Nephron (organoid): ENCODE results near the gene KIF25.

ENCODE experiments used
- H3K27ac Mint-ChIP-seq, 3 experiments: 2 replicates each; pipeline ENCODE4 v1.8.0; 2020; ENCODE audit warnings: mixed read lengths in 3 of 3, mild to moderate bottlenecking in 2 of 3, moderate library complexity in 1 of 3
- H3K27me3 Mint-ChIP-seq: 2 replicates; pipeline ENCODE4 v1.8.0; 2021; ENCODE audit warnings: low read depth, mild to moderate bottlenecking, moderate library complexity, mixed read lengths
- H3K36me3 Mint-ChIP-seq: 2 replicates; pipeline ENCODE4 v1.8.0; 2020; ENCODE audit warnings: low read depth, mixed read lengths
- H3K4me1 Mint-ChIP-seq: 2 replicates; pipeline ENCODE4 v1.8.0; 2020; ENCODE audit warnings: mixed read lengths
- H3K4me3 Mint-ChIP-seq, 3 experiments: 2 replicates each; pipeline ENCODE4 v1.8.0; 2020; ENCODE audit warnings: mild to moderate bottlenecking in 3 of 3, mixed read lengths in 3 of 3, moderate library complexity in 2 of 3
- H3K9me3 Mint-ChIP-seq: 2 replicates; pipeline ENCODE4 v1.8.0; 2020; ENCODE audit warnings: mixed read lengths
- CTCF ChIP-seq, 3 experiments: fragments of 200-600 bp; sonication (generic); IDR thresholded peaks; one replicate each; pipeline ENCODE4 v1.5.0; 2021; ENCODE audit warnings: antibody characterized with exemption in 3 of 3; ENCODE audit not compliant: unreplicated experiment in 3 of 3

Gene KIF25

GRCh38 chr6:168045141-168045691 lies 47.7 kb downstream of the KIF25 start:
- peaks cover 7% of the 10 kb centered on the region for H3K27me3 Mint-ChIP-seq
- H3K4me3 Mint-ChIP-seq, result no peak overlapping the region
- peaks cover 18% of the 10 kb centered on the region for H3K9me3 Mint-ChIP-seq
- peaks cover 26% of the 10 kb centered on the region for H3K4me1 Mint-ChIP-seq
- H3K27ac Mint-ChIP-seq, result no peak overlapping the region
- no peak for TF ChIP-seq CTCF (IDR thresholded peaks at IDR 0.05; ENCODE audit: unreplicated experiment in 3 of 3)
- H3K36me3 Mint-ChIP-seq, result no peaks in the 10 kb centered on the region

GRCh38 chr6:168045706-168046620 lies 48.5 kb downstream of the KIF25 start:
- H3K27me3 Mint-ChIP-seq, result peaks cover 7% of the 10 kb centered on the region
- peak overlapping the region in 1 of 3 experiments; percentile 57 for H3K27ac Mint-ChIP-seq
- no peak overlapping the region for H3K4me3 Mint-ChIP-seq

GRCh38 chr6:168046696-168047095 lies 49.2 kb downstream of the KIF25 start:
- Mint-ChIP-seq H3K36me3 (no peaks in the 10 kb centered on the region), H3K9me3 (peaks cover 6% of the 10 kb centered on the region), H3K27ac (no peak overlapping the region), H3K4me1 (peaks cover 26% of the 10 kb centered on the region), H3K4me3 (no peak overlapping the region), H3K27me3 (peaks cover 12% of the 10 kb centered on the region)
- TF ChIP-seq CTCF (IDR thresholded peaks at IDR 0.05; ENCODE audit: unreplicated experiment in 3 of 3), result no peak

More at GRCh38 chr6:168045706-168046620, 48.5 kb downstream of the KIF25 start:
- peaks cover 13% of the 10 kb centered on the region for H3K9me3 Mint-ChIP-seq
- no peaks in the 10 kb centered on the region for H3K36me3 Mint-ChIP-seq
- peaks cover 26% of the 10 kb centered on the region for H3K4me1 Mint-ChIP-seq
- TF ChIP-seq CTCF (IDR thresholded peaks at IDR 0.05; ENCODE audit: unreplicated experiment in 3 of 3), result no peak

DNA sequence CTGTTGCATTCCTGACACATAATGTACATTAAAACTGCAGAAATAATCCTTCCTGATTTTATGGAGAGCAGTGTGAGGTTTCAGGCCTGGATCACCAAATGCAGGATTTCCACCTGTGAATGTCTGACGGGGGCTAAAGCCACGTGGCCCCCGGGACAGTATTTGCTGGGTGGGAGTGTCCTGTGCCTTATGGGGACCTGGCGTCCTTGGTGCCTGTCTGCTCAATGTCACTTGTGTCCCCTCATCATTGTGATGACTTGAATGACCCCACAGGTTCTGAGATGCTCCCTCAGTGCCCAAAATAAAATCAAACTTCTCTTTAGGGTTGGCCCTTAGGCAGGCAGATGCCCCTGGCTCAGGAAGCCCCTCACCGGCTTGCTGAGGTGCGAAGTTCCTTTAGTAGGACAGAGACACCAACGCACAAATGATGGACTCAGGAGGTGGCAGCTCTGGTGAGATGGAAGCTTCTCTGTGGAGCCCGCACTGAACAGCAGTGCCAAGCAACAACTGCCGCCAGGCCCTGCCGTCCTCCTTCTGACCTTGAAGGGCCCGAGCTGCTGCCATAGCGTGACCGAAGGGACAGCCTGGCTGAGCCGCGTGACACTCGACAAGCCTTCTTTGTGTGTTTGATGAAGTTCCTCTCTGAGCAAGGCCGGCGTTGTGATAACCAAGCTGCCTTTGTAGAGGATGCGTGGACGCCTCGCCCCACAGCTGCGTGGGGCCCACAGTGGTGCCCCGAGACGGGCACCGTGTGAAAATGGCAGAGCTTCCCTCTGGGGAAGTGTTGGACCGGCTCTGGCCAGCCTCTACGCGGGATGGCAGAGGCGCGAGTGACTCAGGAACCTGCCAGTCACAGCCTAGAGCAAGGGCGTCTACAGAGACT lies 50.6 kb downstream of the KIF25 start:
- no peaks in the 10 kb centered on the region for H3K9me3 Mint-ChIP-seq
- no peak overlapping the region for H3K27ac Mint-ChIP-seq
- TF ChIP-seq CTCF (IDR thresholded peaks at IDR 0.05; ENCODE audit: unreplicated experiment in 3 of 3), result no peak
- no peak overlapping the region for H3K4me3 Mint-ChIP-seq
- peaks cover 26% of the 10 kb centered on the region for H3K4me1 Mint-ChIP-seq
- no peaks in the 10 kb centered on the region for H3K36me3 Mint-ChIP-seq
- peaks cover 12% of the 10 kb centered on the region for H3K27me3 Mint-ChIP-seq

GRCh38 chr6:168048724-168049025 lies 51.2 kb downstream of the KIF25 start:
- Mint-ChIP-seq H3K4me3 (no peak overlapping the region), H3K27me3 (peaks cover 12% of the 10 kb centered on the region), H3K27ac (no peak overlapping the region), H3K4me1 (peaks cover 26% of the 10 kb centered on the region), H3K9me3 (no peaks in the 10 kb centered on the region), H3K36me3 (no peaks in the 10 kb centered on the region)
- TF ChIP-seq CTCF (IDR thresholded peaks at IDR 0.05; ENCODE audit: unreplicated experiment in 3 of 3), result no peak
